Thyroid gland (tissue), 4 donors: ENCODE results near the gene RNF17. TPM values are rescaled to one million over a fixed set of nuclear protein-coding genes. Genes with fewer than 3 reads are reported as not detected.

Source experiments
- DNase-seq, 2 donors: peaks; one replicate each; pipeline ENCODE4 v3.0.0-alpha.2; 2019
- H3K27ac ChIP-seq, 3 donors: fragments of 200-600 bp; sonication (generic); 1 replicate in 2 of 3; 2 replicates in 1 of 3; pipeline ENCODE4 v1.5.1; 2016 to 2019; ENCODE audit warnings: mild to moderate bottlenecking in 1 of 3, moderate library complexity in 1 of 3
- H3K27me3 ChIP-seq: fragments of 200-600 bp; sonication (generic); one replicate; pipeline ENCODE4 v1.5.1; 2019
- H3K36me3 ChIP-seq, 2 donors: fragments of 200-600 bp; sonication (generic); one replicate each; pipeline ENCODE4 v1.5.1; 2016 to 2019
- H3K4me1 ChIP-seq, 2 donors: fragments of 200-600 bp; sonication (generic); one replicate each; pipeline ENCODE4 v1.5.1; 2017 to 2019
- H3K4me3 ChIP-seq, 3 donors: fragments of 200-600 bp; sonication (generic); replicated peaks in 1 of 3; 1 replicate in 2 of 3; 2 replicates in 1 of 3; pipeline ENCODE4 v1.5.1; 2016; ENCODE audit warnings: mild to moderate bottlenecking in 1 of 3
- H3K9me3 ChIP-seq: fragments of 200-600 bp; sonication (generic); one replicate; pipeline ENCODE4 v1.5.1; 2017
- CTCF ChIP-seq, 6 experiments: fragments of 200-600 bp in 3 of 6; fragments of 450-650 bp in 3 of 6; sonication (generic) in 3 of 6; IDR thresholded peaks; one replicate each; pipeline ENCODE4 v1.5.1; 2016 to 2019; ENCODE audit warnings: antibody characterized with exemption in 6 of 6, mild to moderate bottlenecking in 2 of 6, inconsistent platforms in 1 of 6, moderate library complexity in 1 of 6
- POLR2A ChIP-seq, 2 donors: fragments of 450-650 bp; IDR thresholded peaks; one replicate each; pipeline ENCODE4 v1.6.1; 2017; ENCODE audit warnings: antibody characterized with exemption in 2 of 2, mild to moderate bottlenecking in 2 of 2, moderate library complexity in 1 of 2
- WGBS, 2 donors: methylation state at CpG; one replicate each; pipeline ENCODE4 v1.1.5; 2017; 5-methylcytosine and 5-hydroxymethylcytosine counted together
- intact Hi-C: fragments of 100-400 bp; cut with DNase I; formaldehyde crosslinking; loops from one replicate; pipeline ENCODE4 v1.15.1; 2023
- total RNA-seq, 4 donors: library from RNA; depleted of rRNA; stranded (reverse); fragments of >200 nt; gene quantifications; one replicate each; pipeline ENCODE4 v1.2.3, GENCODE V29; 2016

RNF17 gene
- total RNA-seq, 4 donors from 2014 or later: 0.11 to 0.83 (median 0.13) TPM; not detected in 1

GRCh38 chr13:24921881-24922280, 157.9 kb downstream of the RNF17 start:
- Histone ChIP-seq H3K9me3 (no peaks in the 10 kb centered on the region), H3K27me3 (no peaks in the 10 kb centered on the region), H3K4me1 (peaks cover 17 to 20% of the 10 kb centered on the region in 2 donors), H3K4me3 (peak overlapping the region; percentile 31 to 84 (median 77)), H3K36me3 (no peaks in the 10 kb centered on the region), H3K27ac (peak overlapping the region in 1 of 3 donors; percentile 64)
- intact Hi-C loops: no loop called here
- DNase-seq: no peak
- TF ChIP-seq POLR2A (IDR thresholded peaks at IDR 0.05): no peak
- TF ChIP-seq CTCF (IDR thresholded peaks at IDR 0.05): no peak
- WGBS, 2 donors: 21 to 28% methylated on average over 5 of the region's 5 CpGs

GRCh38 chr13:24922387-24922744, 158.4 kb downstream of the RNF17 start:
- H3K4me3 ChIP-seq: peak overlapping the region; percentile 31 to 84 (median 77)
- H3K9me3 ChIP-seq: no peaks in the 10 kb centered on the region
- no peaks in the 10 kb centered on the region for H3K27me3 ChIP-seq
- 0% methylated on average over 2 of the region's 34 CpGs for WGBS, 2 donors
- no peaks in the 10 kb centered on the region for H3K36me3 ChIP-seq
- TF ChIP-seq POLR2A (IDR thresholded peaks at IDR 0.05) (no peak), CTCF (IDR thresholded peaks at IDR 0.05) (no peak)
- peak in 1 of 2 donors; percentile 27 for DNase-seq
- peaks cover 13 to 16% of the 10 kb centered on the region in 2 donors for H3K4me1 ChIP-seq
- intact Hi-C loops: no loop called here
- H3K27ac ChIP-seq: peak overlapping the region; percentile 28 to 94 (median 64)

GRCh38 chr13:24922745-24923591, 159.0 kb downstream of the RNF17 start:
- DNase-seq: peak; percentile 98 to 99
- H3K27me3 ChIP-seq: no peaks in the 10 kb centered on the region
- intact Hi-C loops: no loop called here

GRCh38 chr13:24925318-24926231, 161.6 kb downstream of the RNF17 start:
- TF ChIP-seq CTCF (IDR thresholded peaks at IDR 0.05) (no peak), POLR2A (IDR thresholded peaks at IDR 0.05) (no peak)

More at GRCh38 chr13:24922745-24923591, 159.0 kb downstream of the RNF17 start:
- 1% methylated on average over 24 to 35 of the region's 60 CpGs for WGBS, 2 donors
- TF ChIP-seq POLR2A (IDR thresholded peaks at IDR 0.05) (peak; percentile 50 to 96), CTCF (IDR thresholded peaks at IDR 0.05) (peak in 3 of 6 experiments; percentile 7 to 33 (median 18))
- H3K4me3 ChIP-seq: peak overlapping the region; percentile 31 to 84 (median 77)
- H3K36me3 ChIP-seq: no peaks in the 10 kb centered on the region
- H3K9me3 ChIP-seq: no peaks in the 10 kb centered on the region
- H3K4me1 ChIP-seq: peaks cover 12 to 13% of the 10 kb centered on the region in 2 donors
- H3K27ac ChIP-seq: peak overlapping the region; percentile 88 to 94 (median 89)

More at GRCh38 chr13:24925318-24926231, 161.6 kb downstream of the RNF17 start:
- no peak for DNase-seq
- H3K4me1 ChIP-seq: peaks cover 12% of the 10 kb centered on the region in 2 donors
- 78 to 82% methylated on average over 15 of the region's 15 CpGs for WGBS, 2 donors
- H3K27me3 ChIP-seq: no peaks in the 10 kb centered on the region
- no peaks in the 10 kb centered on the region for H3K36me3 ChIP-seq
- peak overlapping the region in 1 of 3 donors; percentile 89 for H3K27ac ChIP-seq
- H3K4me3 ChIP-seq: no peak overlapping the region
- no peaks in the 10 kb centered on the region for H3K9me3 ChIP-seq
- intact Hi-C loops: no loop called here
